WI38 (cell line): ENCODE results near the gene SNCB.
"Not testable (repeated sequence)": the region's sequence is repeated elsewhere in the genome, so short reads cannot be mapped to it uniquely, and the experiment has no call there.

ENCODE experiments used
- H3K4me3 ChIP-seq: 2 replicates; pipeline ENCODE4 v1.5.1; 2011; ENCODE audit warnings: low read depth, mild to moderate bottlenecking, control low read depth, low read length
- CTCF ChIP-seq: IDR thresholded peaks from 2 replicates; pipeline ENCODE4 v1.5.1; 2012; ENCODE audit warnings: low read depth, mild to moderate bottlenecking, control low read depth, low read length

SNCB gene

GRCh38 chr5:176606875-176607274 is 23.5 kb downstream of the SNCB start:
- H3K4me3 ChIP-seq = no peak overlapping the region
- TF ChIP-seq CTCF = no peak

- TF ChIP-seq CTCF = no peak
- H3K4me3 ChIP-seq = no peak overlapping the region
These were observed 24.3 kb downstream of the SNCB start for GRCh38 chr5:176606032-176606431.

- H3K4me3 ChIP-seq = no peak overlapping the region
- no peak for TF ChIP-seq CTCF
These were observed 27.2 kb downstream of the SNCB start for GRCh38 chr5:176603091-176603490.

GRCh38 chr5:176601901-176602482 is 28.3 kb downstream of the SNCB start:
- no peak overlapping the region for H3K4me3 ChIP-seq
- no peak for TF ChIP-seq CTCF

- not testable (repeated sequence) for H3K4me3 ChIP-seq
These were observed 30.4 kb downstream of the SNCB start for GRCh38 chr5:176599749-176600430.

GRCh38 chr5:176597417-176598389 is 32.6 kb downstream of the SNCB start:
- H3K4me3 ChIP-seq = no peak overlapping the region
- TF ChIP-seq CTCF = no peak

- no peak for TF ChIP-seq CTCF
- H3K4me3 ChIP-seq = no peak overlapping the region
These were observed 33.5 kb downstream of the SNCB start for GRCh38 chr5:176596689-176597416.
